Measurements from ENCODE around the gene NACA.

- no peak for TF ChIP-seq POLR2A (IDR thresholded peaks at IDR 0.05)
- no peak for TF ChIP-seq CTCF (IDR thresholded peaks at IDR 0.05)
Observed at GRCh38 chr12:56721721-56722120, 3.4 kb downstream of the NACA start.
